ENCODE results near the gene DHRS13. TPM values are rescaled to one million over a fixed set of nuclear protein-coding genes. Genes with fewer than 3 reads are reported as not detected.

DHRS13 gene, protein sequence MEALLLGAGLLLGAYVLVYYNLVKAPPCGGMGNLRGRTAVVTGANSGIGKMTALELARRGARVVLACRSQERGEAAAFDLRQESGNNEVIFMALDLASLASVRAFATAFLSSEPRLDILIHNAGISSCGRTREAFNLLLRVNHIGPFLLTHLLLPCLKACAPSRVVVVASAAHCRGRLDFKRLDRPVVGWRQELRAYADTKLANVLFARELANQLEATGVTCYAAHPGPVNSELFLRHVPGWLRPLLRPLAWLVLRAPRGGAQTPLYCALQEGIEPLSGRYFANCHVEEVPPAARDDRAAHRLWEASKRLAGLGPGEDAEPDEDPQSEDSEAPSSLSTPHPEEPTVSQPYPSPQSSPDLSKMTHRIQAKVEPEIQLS
- total RNA-seq = 3.1 TPM
- long read RNA-seq, transcript DHRS13-201 (5 exons, 1,921 nt) = major isoform, 6 of 10 reads
- long read RNA-seq, partial matches to known transcripts = 0 of 10 reads
- long read RNA-seq, other reads (novel, unspliced or antisense) = 2 of 10 reads

DNA sequence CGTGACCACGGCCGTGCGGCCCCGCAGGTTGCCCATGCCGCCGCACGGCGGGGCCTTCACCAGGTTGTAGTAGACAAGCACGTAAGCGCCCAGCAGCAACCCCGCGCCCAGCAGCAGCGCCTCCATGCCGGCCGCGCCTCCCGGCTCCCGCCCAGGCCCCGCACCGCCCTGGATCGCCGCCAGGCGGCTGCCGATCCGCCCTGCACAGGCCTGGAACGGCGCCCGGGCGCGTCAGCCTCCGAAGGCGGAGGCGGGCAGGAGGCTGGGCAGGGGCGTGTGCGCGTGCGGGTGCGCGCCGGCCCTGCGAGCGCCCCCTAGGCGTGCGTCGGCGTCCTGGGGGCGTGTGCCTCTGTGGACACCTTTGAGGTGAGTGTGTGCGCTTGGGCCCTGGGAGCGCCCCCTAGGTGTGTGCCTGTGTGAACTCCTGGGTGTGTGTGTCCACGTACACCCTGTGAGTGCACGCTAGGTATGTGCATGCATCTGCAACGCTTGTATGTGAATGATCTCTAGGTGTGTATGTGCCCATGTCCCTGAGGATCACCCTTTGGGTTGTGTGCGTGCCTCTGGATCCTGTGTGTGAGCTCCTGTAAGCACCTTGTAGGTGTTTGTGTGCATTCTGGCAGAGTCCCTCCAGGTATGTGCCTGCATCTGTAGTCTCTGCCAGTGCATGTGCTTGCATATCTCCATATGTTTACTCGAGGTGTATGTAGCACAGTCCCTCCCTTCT, at the start of gene DHRS13:
DHRS13 (minus strand) TSS at position 261 of the 727 bp plus-strand sequence; CDS start at position 126, 135 bp downstream.
- Histone ChIP-seq H3K9me3 (replicated peaks) (no peaks in the 10 kb centered on the region), H3K4me1 (peaks cover 51% of the 10 kb centered on the region), H3K27me3 (ENCODE audit: low read depth) (no peaks in the 10 kb centered on the region), H3K4me3 (peak within 1 kb of the TSS; percentile 83), H3K27ac (replicated peaks) (peak within 1 kb of the TSS; percentile 85), H3K36me3 (peaks cover 26% of the 10 kb centered on the region)
- intact Hi-C loops (cut with micrococcal nuclease) = no loop called here
- TF ChIP-seq, protein P1, sequence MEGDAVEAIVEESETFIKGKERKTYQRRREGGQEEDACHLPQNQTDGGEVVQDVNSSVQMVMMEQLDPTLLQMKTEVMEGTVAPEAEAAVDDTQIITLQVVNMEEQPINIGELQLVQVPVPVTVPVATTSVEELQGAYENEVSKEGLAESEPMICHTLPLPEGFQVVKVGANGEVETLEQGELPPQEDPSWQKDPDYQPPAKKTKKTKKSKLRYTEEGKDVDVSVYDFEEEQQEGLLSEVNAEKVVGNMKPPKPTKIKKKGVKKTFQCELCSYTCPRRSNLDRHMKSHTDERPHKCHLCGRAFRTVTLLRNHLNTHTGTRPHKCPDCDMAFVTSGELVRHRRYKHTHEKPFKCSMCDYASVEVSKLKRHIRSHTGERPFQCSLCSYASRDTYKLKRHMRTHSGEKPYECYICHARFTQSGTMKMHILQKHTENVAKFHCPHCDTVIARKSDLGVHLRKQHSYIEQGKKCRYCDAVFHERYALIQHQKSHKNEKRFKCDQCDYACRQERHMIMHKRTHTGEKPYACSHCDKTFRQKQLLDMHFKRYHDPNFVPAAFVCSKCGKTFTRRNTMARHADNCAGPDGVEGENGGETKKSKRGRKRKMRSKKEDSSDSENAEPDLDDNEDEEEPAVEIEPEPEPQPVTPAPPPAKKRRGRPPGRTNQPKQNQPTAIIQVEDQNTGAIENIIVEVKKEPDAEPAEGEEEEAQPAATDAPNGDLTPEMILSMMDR (IDR thresholded peaks at IDR 0.05; ENCODE audit: borderline replicate concordance) = peak; percentile 91
- peak; percentile 90 for DNase-seq

- peak; percentile 96 for DNase-seq
- peak overlapping the region; percentile 100 for H3K27ac ChIP-seq (replicated peaks)
- H3K9me3 ChIP-seq (replicated peaks) = no peaks in the 10 kb centered on the region
- H3K27me3 ChIP-seq (ENCODE audit: low read depth) = no peaks in the 10 kb centered on the region
- intact Hi-C loops (cut with micrococcal nuclease) = no loop called here
- H3K4me1 ChIP-seq = peaks cover 54% of the 10 kb centered on the region
- peak overlapping the region; percentile 95 for H3K4me3 ChIP-seq
- TF ChIP-seq, protein P1 (IDR thresholded peaks at IDR 0.05; ENCODE audit: borderline replicate concordance) = no peak
- no peaks in the 10 kb centered on the region for H3K36me3 ChIP-seq
Measured at GRCh38 chr17:28951991-28952975, 49.4 kb upstream of the DHRS13 start.

GRCh38 chr17:28951428-28951990, 48.6 kb upstream of the DHRS13 start, which contains the start of gene PHF12:
Gene PHF12 (minus strand): TSS chr17:28951518. CDS start chr17:28950960, 558 bp downstream.
- Histone ChIP-seq H3K9me3 (replicated peaks) (no peaks in the 10 kb centered on the region), H3K27ac (replicated peaks) (peak within 1 kb of the TSS; percentile 100), H3K4me1 (peaks cover 62% of the 10 kb centered on the region), H3K4me3 (peak within 1 kb of the TSS; percentile 95), H3K36me3 (no peaks in the 10 kb centered on the region), H3K27me3 (ENCODE audit: low read depth) (no peaks in the 10 kb centered on the region)
- intact Hi-C loops (cut with micrococcal nuclease) = no loop called here
- TF ChIP-seq, protein P1 (IDR thresholded peaks at IDR 0.05; ENCODE audit: borderline replicate concordance) = no peak
- peak; percentile 100 for DNase-seq

- Histone ChIP-seq H3K4me1 (peaks cover 68% of the 10 kb centered on the region), H3K36me3 (no peaks in the 10 kb centered on the region), H3K27me3 (ENCODE audit: low read depth) (no peaks in the 10 kb centered on the region), H3K27ac (replicated peaks) (peak overlapping the region; percentile 100), H3K4me3 (peak overlapping the region; percentile 95), H3K9me3 (replicated peaks) (no peaks in the 10 kb centered on the region)
- intact Hi-C loops (cut with micrococcal nuclease) = no loop called here
- TF ChIP-seq, protein P1 (IDR thresholded peaks at IDR 0.05; ENCODE audit: borderline replicate concordance) = no peak
- no peak for DNase-seq
Measured at GRCh38 chr17:28950752-28951427, 48.0 kb upstream of the DHRS13 start.

Measured in left ventricle myocardium inferior (tissue), 1 donor.